Midbrain (tissue), 1 donor: Measurements from ENCODE around the gene CLDN4.
"Not testable (repeated sequence)": the region's sequence is repeated elsewhere in the genome, so short reads cannot be mapped to it uniquely, and the experiment has no call there.

Source experiments
- DNase-seq: peaks from one replicate; lab custom pipeline; 2025; lab: John Stamatoyannopoulos, UW

The CLDN4 gene

GRCh38 chr7:73830681-73831583 lies at the start of gene CLDN4:
Gene CLDN4 (plus strand): TSS chr7:73830996. CDS start chr7:73831202, 206 bp downstream.
- DNase-seq = no peak

- DNase-seq = no peak
These were observed 44.2 kb upstream of the CLDN4 start for GRCh38 chr7:73786588-73786987.

- DNase-seq = not testable (repeated sequence)
These were observed 43.1 kb upstream of the CLDN4 start for GRCh38 chr7:73787786-73788048.

- DNase-seq = no peak
These were observed 41.7 kb upstream of the CLDN4 start for GRCh38 chr7:73789051-73789450.

GRCh38 chr7:73791170-73791690 lies 39.6 kb upstream of the CLDN4 start:
- not testable (repeated sequence) for DNase-seq

- not testable (repeated sequence) for DNase-seq
These were observed 35.6 kb upstream of the CLDN4 start for GRCh38 chr7:73795188-73795587.

- not testable (repeated sequence) for DNase-seq
These were observed 34.1 kb upstream of the CLDN4 start for GRCh38 chr7:73796656-73797055.

GRCh38 chr7:73797176-73797575 lies 33.6 kb upstream of the CLDN4 start:
- DNase-seq = not testable (repeated sequence)

GRCh38 chr7:73799282-73800141 lies 31.3 kb upstream of the CLDN4 start:
- DNase-seq = no peak

GRCh38 chr7:73801577-73801976 lies 29.2 kb upstream of the CLDN4 start:
- DNase-seq = no peak

- no peak for DNase-seq
These were observed 28.3 kb upstream of the CLDN4 start for GRCh38 chr7:73802459-73802858.

GRCh38 chr7:73809467-73809951 lies 21.3 kb upstream of the CLDN4 start:
- no peak for DNase-seq

- DNase-seq = no peak
These were observed 19.8 kb upstream of the CLDN4 start for GRCh38 chr7:73810998-73811360.

GRCh38 chr7:73811760-73812168 lies 19.0 kb upstream of the CLDN4 start:
- DNase-seq = no peak

GRCh38 chr7:73812996-73813395 lies 17.8 kb upstream of the CLDN4 start:
- no peak for DNase-seq

- DNase-seq = no peak
These were observed 15.4 kb upstream of the CLDN4 start for GRCh38 chr7:73815436-73815835.

GRCh38 chr7:73817121-73817520 lies 13.7 kb upstream of the CLDN4 start:
- DNase-seq = no peak

- no peak for DNase-seq
These were observed 10.8 kb upstream of the CLDN4 start for GRCh38 chr7:73820013-73820412.

- not testable (repeated sequence) for DNase-seq
These were observed 9.1 kb upstream of the CLDN4 start for GRCh38 chr7:73821597-73822285.

GRCh38 chr7:73822319-73823173 lies 8.2 kb upstream of the CLDN4 start:
- DNase-seq = no peak

GRCh38 chr7:73823257-73823656 lies 7.5 kb upstream of the CLDN4 start:
- no peak for DNase-seq
